HG02763 (cell line): Measurements from ENCODE around the gene SCIMP.
"Not testable (repeated sequence)": the region's sequence is repeated elsewhere in the genome, so short reads cannot be mapped to it uniquely, and the experiment has no call there.

Source experiments
- ATAC-seq: cut with Tn5 transposase; IDR thresholded peaks from one replicate; pipeline ENCODE4 v1.9.1; 2021; ENCODE audit warnings: mild to moderate bottlenecking, moderate library complexity; ENCODE audit not compliant: unreplicated experiment

Gene SCIMP

GRCh38 chr17:5191541-5192417, 42.9 kb downstream of the SCIMP start, which contains the start of gene ZNF594:
Gene ZNF594 (minus strand): TSS chr17:5191868. CDS start chr17:5184256, 7,612 bp downstream.
- ATAC-seq: peak; percentile 97

- no peak for ATAC-seq
Observed at GRCh38 chr17:5184288-5184687, 50.4 kb downstream of the SCIMP start.

- no peak for ATAC-seq
Observed at GRCh38 chr17:5183410-5183793, 51.3 kb downstream of the SCIMP start.

- no peak for ATAC-seq
Observed at GRCh38 chr17:5182597-5183409, 51.9 kb downstream of the SCIMP start.

GRCh38 chr17:5181509-5182305, 53.0 kb downstream of the SCIMP start:
- no peak for ATAC-seq

- ATAC-seq: no peak
Observed at GRCh38 chr17:5179003-5179402, 55.7 kb downstream of the SCIMP start.

GRCh38 chr17:5175027-5175426, 59.6 kb downstream of the SCIMP start:
- ATAC-seq: not testable (repeated sequence)

- ATAC-seq: not testable (repeated sequence)
Observed at GRCh38 chr17:5165791-5166564, 68.7 kb downstream of the SCIMP start.

GRCh38 chr17:5164436-5164835, 70.2 kb downstream of the SCIMP start:
- ATAC-seq: no peak

GRCh38 chr17:5161793-5162192, 72.9 kb downstream of the SCIMP start:
- ATAC-seq: not testable (repeated sequence)

GRCh38 chr17:5160702-5161101, 74.0 kb downstream of the SCIMP start:
- not testable (repeated sequence) for ATAC-seq
